HG03571 (cell line): ENCODE measurements around the gene CHI3L1.

Experiments used
- ATAC-seq: cut with Tn5 transposase; IDR thresholded peaks from one replicate; pipeline ENCODE4 v1.9.1; 2021; ENCODE audit not compliant: unreplicated experiment

The CHI3L1 gene

DNA sequence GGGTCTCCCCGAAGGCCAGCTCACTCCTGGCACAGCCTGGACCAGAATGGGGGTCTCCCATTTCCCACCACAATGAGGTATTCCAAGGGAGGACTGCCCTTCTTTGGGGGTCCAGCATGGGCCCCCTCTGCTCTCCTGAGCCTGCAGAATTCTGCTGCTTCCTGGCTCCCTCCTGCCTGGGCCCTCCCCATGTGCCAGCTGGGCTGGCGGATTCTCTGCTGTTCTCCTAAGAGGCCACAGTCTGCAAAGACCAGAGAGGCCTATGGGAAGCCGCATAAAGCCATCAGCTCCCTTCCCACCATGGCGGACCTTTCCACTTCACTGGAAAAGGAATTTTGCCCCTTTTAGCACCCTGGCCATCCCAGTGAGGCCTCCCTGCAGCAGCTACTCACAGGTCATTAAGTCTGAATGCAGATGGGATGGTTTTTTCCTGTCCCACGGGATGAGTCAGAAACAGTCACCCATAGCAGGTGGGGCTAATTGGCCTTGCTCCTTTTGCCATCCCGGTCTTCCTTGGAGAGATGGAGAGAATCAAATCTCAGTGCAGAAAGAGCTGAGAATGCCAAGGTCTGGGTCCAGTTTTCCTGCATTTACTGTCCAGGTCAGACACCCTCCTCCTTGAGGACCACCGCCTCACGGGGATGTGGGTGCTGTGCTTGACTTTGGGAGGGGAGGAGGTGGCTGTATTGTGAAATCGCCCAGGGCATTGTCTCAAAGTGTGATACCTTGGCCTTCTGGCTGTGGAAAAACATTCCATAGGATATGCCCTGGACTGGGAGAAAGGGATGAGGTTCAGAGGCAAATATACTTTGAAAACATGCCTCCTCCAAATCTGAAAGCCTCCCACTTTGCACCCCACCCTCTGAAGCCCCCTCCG, 34.1 kb downstream of the CHI3L1 start:
- no peak for ATAC-seq

GRCh38 chr1:203151362-203152157, 34.9 kb downstream of the CHI3L1 start:
- no peak for ATAC-seq

DNA sequence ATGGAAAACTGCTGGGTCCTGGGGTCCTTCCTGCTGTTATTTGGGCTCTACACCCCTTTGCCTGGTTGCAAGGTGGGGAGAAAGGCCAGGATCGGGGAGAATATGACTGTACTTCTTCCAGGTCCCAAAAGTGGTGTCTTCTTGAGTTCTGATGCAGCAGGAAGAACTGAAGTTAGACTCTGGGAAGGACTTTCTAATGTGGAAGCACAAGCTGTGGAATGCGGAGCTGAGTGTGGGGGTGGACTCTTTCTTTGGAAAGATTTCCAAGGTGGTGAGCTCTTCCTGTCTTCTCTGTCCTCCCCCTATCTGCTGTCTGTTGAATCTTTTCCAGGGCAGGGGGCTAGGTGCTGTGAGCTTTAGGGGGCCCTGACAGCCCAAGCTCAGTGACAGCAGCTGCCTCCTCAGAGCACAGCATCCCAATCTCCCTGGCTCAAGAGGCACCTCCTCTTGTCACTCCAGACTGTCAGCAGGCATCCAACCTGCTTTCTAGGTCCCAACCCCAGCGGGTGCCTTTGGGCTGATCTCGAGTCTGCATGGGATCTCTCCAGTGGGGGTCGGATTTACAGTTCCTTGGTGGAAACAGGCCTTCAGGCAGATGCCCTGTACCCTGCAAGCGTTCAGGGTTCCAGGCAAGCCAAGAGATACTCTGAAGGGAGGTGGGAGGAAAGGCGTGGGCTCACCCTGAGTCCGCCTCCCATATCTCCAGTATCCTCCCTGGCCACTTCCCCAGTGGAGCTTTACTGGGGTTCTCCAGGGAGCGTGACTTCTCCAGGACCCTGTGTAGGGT, 35.8 kb downstream of the CHI3L1 start:
- no peak for ATAC-seq

GRCh38 chr1:203149188-203149840, 37.2 kb downstream of the CHI3L1 start:
- ATAC-seq: no peak

DNA sequence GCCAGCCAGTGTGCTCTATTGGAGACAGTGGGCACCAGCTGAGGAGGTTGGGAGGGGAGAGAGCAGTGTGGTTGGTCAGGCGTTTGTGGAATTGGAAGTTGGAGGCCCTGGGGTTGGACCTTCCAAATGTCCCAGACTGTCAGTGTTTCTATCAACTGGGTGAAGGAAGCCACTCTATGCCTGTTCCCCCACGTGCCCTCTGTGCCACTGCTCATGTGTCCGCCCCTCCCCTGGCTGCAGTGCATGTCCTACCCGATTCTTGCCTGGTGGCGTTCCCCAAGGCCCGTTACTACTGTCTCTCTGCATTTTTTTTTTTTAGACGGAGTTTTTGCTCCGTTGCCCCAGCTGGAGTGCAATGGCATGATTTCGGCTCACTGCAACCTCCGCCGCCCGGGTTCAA, 37.9 kb downstream of the CHI3L1 start:
- no peak for ATAC-seq

- ATAC-seq: no peak
These were observed 38.4 kb downstream of the CHI3L1 start for GRCh38 chr1:203148127-203148526.

DNA sequence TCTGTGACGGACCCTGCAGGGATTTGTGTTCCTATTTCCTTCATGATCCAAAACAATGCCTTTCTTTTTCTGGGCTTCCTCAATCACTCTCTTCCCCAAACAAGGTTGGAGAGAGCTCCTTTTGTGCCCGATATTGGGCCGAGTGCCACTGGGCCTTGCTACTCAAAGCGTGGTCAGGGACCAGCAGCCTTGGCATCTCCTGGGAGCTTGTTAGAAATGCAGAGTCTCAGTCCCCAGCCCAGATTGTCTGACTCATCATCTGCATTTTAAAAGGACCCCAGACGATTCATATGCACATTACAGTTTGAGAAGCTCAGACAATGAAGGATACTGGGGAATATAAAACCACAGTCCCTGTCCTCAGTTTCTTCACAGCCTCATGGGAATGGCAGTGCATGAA, 39.1 kb downstream of the CHI3L1 start:
- no peak for ATAC-seq

DNA sequence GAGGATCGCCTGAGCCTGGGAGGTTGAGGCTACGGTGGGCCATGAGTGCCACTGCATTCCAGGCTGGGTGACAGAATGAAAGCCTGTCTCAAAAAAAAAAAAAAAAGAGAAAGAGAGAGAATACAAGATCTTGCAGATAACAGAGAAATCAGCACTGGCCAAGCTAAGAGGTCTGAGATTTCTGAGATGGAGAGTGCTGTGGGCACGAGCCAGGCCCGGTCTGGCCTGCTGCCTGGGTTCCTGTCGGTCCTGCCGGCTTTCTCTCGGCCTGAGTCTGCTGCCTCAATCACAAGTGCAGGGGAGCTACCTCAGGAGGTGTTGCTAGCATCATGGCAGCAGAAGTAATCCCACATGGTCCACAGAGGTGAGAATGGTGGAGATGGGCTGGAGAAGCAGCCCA, 40.0 kb downstream of the CHI3L1 start:
- ATAC-seq: no peak

GRCh38 chr1:203146042-203146369, 40.5 kb downstream of the CHI3L1 start:
- no peak for ATAC-seq

- no peak for ATAC-seq
These were observed 41.0 kb downstream of the CHI3L1 start for GRCh38 chr1:203145321-203146041.

GRCh38 chr1:203144661-203145060, 41.8 kb downstream of the CHI3L1 start:
- ATAC-seq: no peak

DNA sequence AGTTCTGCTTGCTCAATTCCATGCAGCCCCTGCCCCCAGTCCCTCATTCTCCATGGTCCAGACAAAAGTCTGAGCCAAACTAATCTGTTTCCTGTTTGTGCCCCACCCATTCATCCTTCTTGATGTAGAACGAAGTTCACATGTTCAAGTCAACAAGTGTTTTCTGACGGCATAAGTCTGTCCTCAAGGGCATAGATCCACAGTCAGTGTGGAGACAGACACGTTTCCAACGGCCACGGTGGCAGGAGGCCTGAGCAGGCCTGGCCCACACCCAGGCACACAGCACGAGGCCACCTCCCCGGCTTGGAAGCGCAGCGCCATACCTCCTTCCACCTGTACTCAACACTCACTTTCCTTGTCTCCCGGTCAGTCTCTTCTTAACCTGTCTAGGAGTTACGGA, 42.9 kb downstream of the CHI3L1 start:
- no peak for ATAC-seq

DNA sequence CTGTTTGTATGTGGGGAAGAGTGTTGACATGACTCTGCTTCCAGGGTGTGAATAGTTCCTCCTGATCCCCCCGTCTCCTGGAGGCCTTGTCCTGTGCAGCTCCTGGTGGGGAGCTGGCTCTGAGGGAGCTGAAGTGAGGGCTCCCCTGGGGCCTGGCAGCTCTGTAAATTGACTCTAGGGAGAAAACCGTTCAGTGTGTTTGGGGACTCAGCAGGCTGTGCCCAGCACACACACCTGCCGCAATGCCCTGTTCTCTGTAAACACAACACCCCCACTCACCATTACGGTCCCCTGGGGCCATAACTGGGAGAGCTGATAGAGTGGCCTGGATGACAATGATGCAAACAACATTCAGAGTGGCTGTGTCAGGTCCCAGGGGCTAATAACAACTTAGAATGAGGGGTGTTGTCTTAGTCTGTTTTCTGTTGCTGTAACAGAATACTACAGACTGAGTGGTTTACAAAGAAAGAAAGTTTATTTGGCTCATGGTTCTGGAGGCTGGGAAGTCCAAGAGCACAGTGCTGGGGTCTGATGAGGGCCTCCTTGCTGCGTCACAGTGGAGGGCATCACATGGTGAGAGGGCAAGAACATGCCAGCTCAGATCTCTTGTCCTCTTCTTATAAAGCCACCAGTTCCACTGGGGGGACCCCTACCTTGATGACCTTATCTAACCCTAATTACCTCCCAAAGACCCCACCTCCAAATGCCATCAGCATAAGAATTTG, 43.7 kb downstream of the CHI3L1 start:
- no peak for ATAC-seq

- ATAC-seq: no peak
These were observed 44.4 kb downstream of the CHI3L1 start for GRCh38 chr1:203142124-203142523.

- no peak for ATAC-seq
These were observed 45.6 kb downstream of the CHI3L1 start for GRCh38 chr1:203140743-203141520.

DNA sequence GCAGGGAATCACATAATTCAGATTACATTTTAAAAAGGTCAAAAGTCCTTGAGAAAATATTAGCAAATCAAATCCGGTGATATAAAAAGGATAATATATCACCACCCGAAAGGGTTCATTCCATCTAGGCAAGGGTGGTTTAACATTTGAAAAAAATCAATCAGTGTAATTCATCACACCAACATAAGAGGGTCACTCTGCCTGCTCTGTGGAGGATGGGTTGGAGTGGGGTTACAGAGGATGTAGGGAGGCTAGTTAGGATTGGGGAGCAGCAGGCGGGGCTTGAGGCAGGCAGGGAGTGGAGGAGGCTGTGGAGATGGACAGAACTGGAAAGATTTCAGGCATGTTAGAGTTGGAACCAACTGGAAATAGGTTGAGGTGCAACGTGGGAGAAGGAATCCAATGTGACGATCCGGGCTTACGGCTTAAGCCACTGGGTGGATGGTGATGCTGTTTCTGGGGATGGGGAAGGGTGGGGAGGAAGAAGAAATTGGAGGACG, 46.5 kb downstream of the CHI3L1 start:
- ATAC-seq: no peak

DNA sequence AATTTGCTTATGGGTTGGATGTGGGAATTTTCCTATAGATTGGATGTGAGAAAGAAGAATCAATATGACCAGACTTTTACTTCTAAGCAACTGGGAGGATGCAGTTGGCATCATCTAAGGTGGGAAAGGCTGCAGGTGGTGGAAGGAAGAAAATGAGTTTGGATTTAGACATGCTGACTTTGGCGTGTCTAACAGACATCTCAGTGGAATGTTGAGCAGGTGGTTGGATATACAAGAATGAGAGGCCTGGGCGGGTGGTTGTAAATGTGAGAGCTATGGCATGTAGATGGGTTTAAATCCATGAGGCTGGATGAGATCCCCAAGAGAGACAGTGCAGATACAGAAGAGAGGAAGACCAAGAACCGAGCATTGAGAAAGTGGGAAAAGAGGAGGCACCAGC, 48.4 kb downstream of the CHI3L1 start:
- ATAC-seq: no peak

DNA sequence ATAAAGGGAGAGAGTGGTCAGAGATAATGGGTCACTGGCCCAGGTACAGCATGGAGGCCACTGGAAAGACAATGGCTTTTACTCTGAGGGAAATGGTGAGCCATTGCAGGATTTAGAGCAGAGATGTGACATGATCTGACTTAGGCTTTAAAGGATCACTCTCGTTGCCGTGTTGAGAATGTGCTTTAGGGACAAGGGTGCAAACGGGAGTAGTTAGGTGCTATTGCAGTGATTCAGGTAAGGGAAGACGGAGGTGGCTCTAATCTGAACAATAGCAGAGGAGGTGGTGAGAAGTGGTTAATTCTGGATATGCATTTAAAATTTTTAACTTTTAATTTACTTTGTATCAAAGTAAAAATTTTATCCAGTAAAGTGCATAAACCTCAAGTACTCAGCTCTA, 49.2 kb downstream of the CHI3L1 start:
- ATAC-seq: no peak
